ENCODE results near the gene RAB5A.

GRCh38 chr3:19947549-19948225 lies 790 bp downstream of the RAB5A start:
- TF ChIP-seq RFX5 (IDR thresholded peaks at IDR 0.05; ENCODE audit: low read length) (no peak), EP300 (IDR thresholded peaks at IDR 0.05; ENCODE audit: borderline replicate concordance in 1 of 2, low read depth in 1 of 2, low read length in 1 of 2) (no peak), CTCF (IDR thresholded peaks at IDR 0.05) (no peak), EZH2phosphoT487 (IDR thresholded peaks at IDR 0.05; ENCODE audit: borderline replicate concordance, low read depth) (no peak), ZBTB33 (IDR thresholded peaks at IDR 0.05; ENCODE audit: borderline replicate concordance, low read depth) (no peak)

Measured in SK-N-SH (cell line).